Osteocyte (in vitro differentiated cells): Measurements from ENCODE around the gene LRRTM2. TPM values are rescaled to one million over a fixed set of nuclear protein-coding genes. Genes with fewer than 3 reads are reported as not detected.

Experiments used
- DNase-seq: peaks from one replicate; pipeline ENCODE4 v3.0.0; 2021; ENCODE audit warnings: mixed read lengths; ENCODE audit not compliant: unreplicated experiment; ENCODE audit errors: extremely low spot score
- H3K27ac Mint-ChIP-seq: one replicate; pipeline ENCODE4 v1.8.0; 2021; ENCODE audit warnings: mild to moderate bottlenecking, mixed read lengths; ENCODE audit not compliant: unreplicated experiment
- H3K27me3 Mint-ChIP-seq: one replicate; pipeline ENCODE4 v1.8.0; 2021; ENCODE audit warnings: mixed read lengths; ENCODE audit not compliant: unreplicated experiment
- H3K36me3 Mint-ChIP-seq: one replicate; pipeline ENCODE4 v1.8.0; 2021; ENCODE audit warnings: mixed read lengths; ENCODE audit not compliant: unreplicated experiment
- H3K4me1 Mint-ChIP-seq: one replicate; pipeline ENCODE4 v1.8.0; 2021; ENCODE audit warnings: mixed read lengths; ENCODE audit not compliant: unreplicated experiment
- H3K4me3 Mint-ChIP-seq: one replicate; pipeline ENCODE4 v1.8.0; 2021; ENCODE audit warnings: mild to moderate bottlenecking, moderate library complexity, mixed read lengths; ENCODE audit not compliant: unreplicated experiment
- H3K9me3 Mint-ChIP-seq: one replicate; pipeline ENCODE4 v1.8.0; 2021; ENCODE audit warnings: mixed read lengths; ENCODE audit not compliant: unreplicated experiment
- total RNA-seq: library from RNA; stranded (reverse); gene quantifications from 2 replicates; pipeline ENCODE4 v1.2.1, GENCODE V29; 2021
- TF ChIP-seq, protein P1 (sequence below): fragments of 200-600 bp; sonication (generic); IDR thresholded peaks from 2 replicates; pipeline ENCODE4 v1.5.0; 2021; ENCODE audit warnings: antibody characterized with exemption, mild to moderate bottlenecking, moderate library complexity

LRRTM2 gene
- total RNA-seq, 1 donor from 2014 or later, result not detected

DNA sequence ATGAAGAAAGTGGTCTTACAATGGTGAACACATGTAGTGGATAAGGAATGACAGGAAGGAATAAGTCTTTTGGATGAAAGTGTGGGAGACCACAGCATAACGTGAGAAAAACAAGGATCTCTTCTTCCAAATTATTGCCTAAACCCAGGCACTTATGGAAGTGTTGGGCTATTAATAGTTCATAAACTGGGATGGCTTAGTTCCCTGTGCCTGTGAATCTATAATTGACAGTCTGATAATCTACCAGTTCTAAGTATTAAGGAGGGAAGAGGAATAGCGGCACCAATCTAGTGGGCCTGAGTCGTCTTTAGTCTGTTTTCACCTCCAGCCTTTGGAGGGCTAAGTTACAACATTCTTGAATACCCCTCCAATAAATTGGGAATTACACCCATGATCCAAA lies 39.2 kb upstream of the LRRTM2 start:
- peaks cover 2% of the 10 kb centered on the region for H3K4me1 Mint-ChIP-seq
- TF ChIP-seq, protein P1, sequence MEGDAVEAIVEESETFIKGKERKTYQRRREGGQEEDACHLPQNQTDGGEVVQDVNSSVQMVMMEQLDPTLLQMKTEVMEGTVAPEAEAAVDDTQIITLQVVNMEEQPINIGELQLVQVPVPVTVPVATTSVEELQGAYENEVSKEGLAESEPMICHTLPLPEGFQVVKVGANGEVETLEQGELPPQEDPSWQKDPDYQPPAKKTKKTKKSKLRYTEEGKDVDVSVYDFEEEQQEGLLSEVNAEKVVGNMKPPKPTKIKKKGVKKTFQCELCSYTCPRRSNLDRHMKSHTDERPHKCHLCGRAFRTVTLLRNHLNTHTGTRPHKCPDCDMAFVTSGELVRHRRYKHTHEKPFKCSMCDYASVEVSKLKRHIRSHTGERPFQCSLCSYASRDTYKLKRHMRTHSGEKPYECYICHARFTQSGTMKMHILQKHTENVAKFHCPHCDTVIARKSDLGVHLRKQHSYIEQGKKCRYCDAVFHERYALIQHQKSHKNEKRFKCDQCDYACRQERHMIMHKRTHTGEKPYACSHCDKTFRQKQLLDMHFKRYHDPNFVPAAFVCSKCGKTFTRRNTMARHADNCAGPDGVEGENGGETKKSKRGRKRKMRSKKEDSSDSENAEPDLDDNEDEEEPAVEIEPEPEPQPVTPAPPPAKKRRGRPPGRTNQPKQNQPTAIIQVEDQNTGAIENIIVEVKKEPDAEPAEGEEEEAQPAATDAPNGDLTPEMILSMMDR, result no peak
- H3K4me3 Mint-ChIP-seq, result no peak overlapping the region
- DNase-seq, result no peak
- H3K9me3 Mint-ChIP-seq, result no peaks in the 10 kb centered on the region
- no peak overlapping the region for H3K27ac Mint-ChIP-seq
- no peaks in the 10 kb centered on the region for H3K27me3 Mint-ChIP-seq
- peaks cover 40% of the 10 kb centered on the region for H3K36me3 Mint-ChIP-seq

DNA sequence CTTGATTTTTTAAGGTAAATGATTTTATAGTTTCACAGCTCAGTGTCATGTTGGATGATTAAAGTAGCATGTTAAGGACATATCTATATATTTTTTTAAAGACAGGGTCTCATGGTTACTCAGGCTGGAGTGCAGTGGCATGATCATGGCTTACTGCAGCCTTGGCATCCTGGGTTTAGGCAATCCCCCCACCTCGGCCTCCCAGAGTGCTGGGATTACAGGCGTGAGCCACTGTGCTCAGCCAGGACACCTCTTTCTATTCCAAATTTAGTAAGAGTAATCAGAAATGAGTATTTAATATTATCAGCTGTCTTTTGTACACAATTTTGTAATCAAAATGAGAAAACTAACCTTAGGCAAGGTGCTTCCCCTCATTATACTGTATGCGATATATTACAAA lies 38.6 kb upstream of the LRRTM2 start:
- no peaks in the 10 kb centered on the region for H3K9me3 Mint-ChIP-seq
- no peak overlapping the region for H3K4me3 Mint-ChIP-seq
- H3K4me1 Mint-ChIP-seq, result peaks cover 2% of the 10 kb centered on the region
- TF ChIP-seq, protein P1, result no peak
- H3K27me3 Mint-ChIP-seq, result no peaks in the 10 kb centered on the region
- no peak for DNase-seq
- H3K27ac Mint-ChIP-seq, result no peak overlapping the region
- H3K36me3 Mint-ChIP-seq, result peaks cover 45% of the 10 kb centered on the region

DNA sequence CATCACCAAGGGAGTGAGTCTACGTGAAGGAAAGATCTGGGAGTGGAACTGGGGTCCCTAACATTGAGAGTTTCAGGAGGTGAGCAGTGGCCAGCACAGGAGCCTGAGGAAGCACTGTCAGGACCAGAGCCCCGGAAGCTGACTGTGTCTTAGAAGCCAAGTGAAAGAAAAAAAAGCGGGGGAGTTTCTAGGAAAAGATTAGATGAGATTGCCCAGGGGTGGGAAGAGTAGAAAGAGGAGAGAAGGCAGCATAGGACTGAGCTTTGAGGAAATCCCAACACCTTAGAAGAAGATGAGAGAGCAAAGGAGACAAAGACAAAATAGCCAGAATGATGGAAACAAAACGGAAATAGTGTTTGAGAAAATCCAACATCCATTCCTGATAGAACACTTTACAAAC lies 37.0 kb upstream of the LRRTM2 start:
- Mint-ChIP-seq H3K9me3 (no peaks in the 10 kb centered on the region), H3K27ac (peak overlapping the region; percentile 2)

DNA sequence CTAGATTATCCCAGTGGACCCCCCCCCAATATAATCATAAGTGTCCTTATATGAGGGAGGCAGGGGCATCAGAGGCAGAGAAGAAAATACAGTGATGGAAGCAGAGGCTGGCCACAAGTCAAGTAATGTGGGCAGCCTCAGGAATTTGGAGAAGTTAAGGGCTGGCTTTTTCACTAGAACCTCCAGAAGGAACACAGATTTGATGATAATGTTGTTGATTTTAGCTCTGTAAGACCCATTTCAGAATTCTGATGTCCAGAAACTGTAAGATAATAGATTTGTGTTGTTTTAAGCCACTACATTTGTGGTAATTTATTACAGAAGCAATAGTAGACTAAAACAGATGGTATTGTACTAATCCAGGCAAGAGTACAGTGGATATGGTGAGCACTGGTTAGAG lies 36.3 kb upstream of the LRRTM2 start:
- no peaks in the 10 kb centered on the region for H3K9me3 Mint-ChIP-seq
- TF ChIP-seq, protein P1, result no peak
- no peaks in the 10 kb centered on the region for H3K27me3 Mint-ChIP-seq
- no peak for DNase-seq
- no peak overlapping the region for H3K4me3 Mint-ChIP-seq
- peaks cover 2% of the 10 kb centered on the region for H3K4me1 Mint-ChIP-seq
- H3K27ac Mint-ChIP-seq, result no peak overlapping the region
- H3K36me3 Mint-ChIP-seq, result peaks cover 54% of the 10 kb centered on the region

More for the DNA sequence above, 37.0 kb upstream of the LRRTM2 start:
- Mint-ChIP-seq H3K4me3 (no peak overlapping the region), H3K27me3 (no peaks in the 10 kb centered on the region), H3K36me3 (peaks cover 48% of the 10 kb centered on the region), H3K4me1 (peaks cover 2% of the 10 kb centered on the region)
- TF ChIP-seq, protein P1, result no peak
- DNase-seq, result no peak

DNA sequence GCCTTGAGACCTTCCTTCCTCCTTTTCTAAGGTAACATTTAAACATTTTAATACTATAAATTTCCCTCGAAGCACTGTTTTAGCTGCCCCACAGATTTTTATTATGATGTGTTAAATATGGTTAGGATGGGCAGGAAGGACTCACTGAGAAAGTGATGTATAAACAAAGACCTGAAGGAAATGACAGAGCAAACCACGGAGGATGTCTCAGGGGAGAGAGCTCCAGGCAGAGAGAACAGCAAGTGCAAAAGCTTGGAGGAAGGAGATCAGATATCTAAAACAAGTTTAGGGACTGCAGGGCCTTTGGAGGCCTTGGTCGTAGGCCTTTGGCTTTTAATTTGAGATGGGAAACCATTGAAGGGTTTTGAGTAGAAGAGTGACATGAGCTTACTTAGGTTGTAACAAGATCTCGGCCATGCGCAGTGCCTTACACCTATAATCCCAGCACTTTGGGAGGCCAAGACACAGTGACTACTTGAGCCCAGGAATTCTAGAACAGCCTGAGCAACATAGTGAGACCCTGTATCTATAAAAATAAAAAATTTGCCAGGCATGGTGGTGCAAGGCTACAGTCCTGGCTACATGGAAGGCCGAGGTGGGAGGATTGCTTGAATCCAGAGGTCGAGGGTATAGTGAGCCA lies 35.5 kb upstream of the LRRTM2 start:
- Mint-ChIP-seq H3K27me3 (no peaks in the 10 kb centered on the region), H3K4me1 (peaks cover 3% of the 10 kb centered on the region), H3K36me3 (peaks cover 51% of the 10 kb centered on the region), H3K27ac (no peak overlapping the region), H3K4me3 (no peak overlapping the region), H3K9me3 (no peaks in the 10 kb centered on the region)
- DNase-seq, result no peak
- TF ChIP-seq, protein P1, result no peak
